GM23338 (cell line): ENCODE measurements around the gene IDH1. TPM values are rescaled to one million over a fixed set of nuclear protein-coding genes. Genes with fewer than 3 reads are reported as not detected.

Experiments used
- ATAC-seq: fragments of 200-7000 bp; cut with Tn5 transposase; 3 replicates; pipeline ENCODE4 v1.9.1; 2020
- DNase-seq: peaks from one replicate; pipeline ENCODE4 v3.0.0-alpha.2; 2015; ENCODE audit warnings: low spot score
- H2AFZ ChIP-seq: fragments of 200-600 bp; sonication (generic); 2 replicates; pipeline ENCODE4 v1.8.0; 2016; ENCODE audit warnings: antibody characterized with exemption, mild to moderate bottlenecking, moderate library complexity
- H3F3A ChIP-seq: fragments of 200-600 bp; sonication (generic); replicated peaks from 2 replicates; pipeline ENCODE4 v1.8.0; 2017; ENCODE audit warnings: antibody characterized with exemption, mixed run types, low read depth
- H3K27ac ChIP-seq: fragments of 200-600 bp; sonication (generic); 2 replicates; pipeline ENCODE4 v1.6.1; 2016; ENCODE audit warnings: low read depth
- H3K27me3 ChIP-seq: fragments of 200-600 bp; sonication (generic); 2 replicates; pipeline ENCODE4 v1.8.0; 2016; ENCODE audit warnings: mild to moderate bottlenecking, mixed run types, moderate library complexity; ENCODE audit not compliant: insufficient read depth
- H3K36me3 ChIP-seq: fragments of 200-600 bp; sonication (generic); 2 replicates; pipeline ENCODE4 v1.8.0; 2016; ENCODE audit warnings: mild to moderate bottlenecking; ENCODE audit not compliant: insufficient read depth
- H3K4me1 ChIP-seq: fragments of 200-600 bp; sonication (generic); 2 replicates; pipeline ENCODE4 v1.8.0; 2016; ENCODE audit warnings: mild to moderate bottlenecking, moderate library complexity; ENCODE audit not compliant: insufficient read depth
- H3K4me2 ChIP-seq: fragments of 200-600 bp; sonication (generic); 2 replicates; pipeline ENCODE4 v1.7.1; 2017; ENCODE audit warnings: mixed run types
- H3K4me3 ChIP-seq: fragments of 200-600 bp; sonication (generic); 2 replicates; pipeline ENCODE4 v1.6.1; 2016; ENCODE audit warnings: mixed run types
- H3K79me2 ChIP-seq: fragments of 200-600 bp; sonication (generic); replicated peaks from 2 replicates; pipeline ENCODE4 v1.8.0; 2017; ENCODE audit warnings: mild to moderate bottlenecking; ENCODE audit not compliant: insufficient read depth
- H3K9me2 ChIP-seq: fragments of 200-600 bp; sonication (generic); 2 replicates; pipeline ENCODE4 v1.8.0; 2017; ENCODE audit not compliant: insufficient read depth
- H4K20me1 ChIP-seq: fragments of 200-600 bp; sonication (generic); replicated peaks from 2 replicates; pipeline ENCODE4 v1.8.0; 2017; ENCODE audit warnings: mild to moderate bottlenecking; ENCODE audit not compliant: insufficient read depth
- H3K27ac Mint-ChIP-seq: 2 replicates; pipeline ENCODE4 v1.8.0; 2020; ENCODE audit warnings: inconsistent platforms, mild to moderate bottlenecking, moderate library complexity, mixed read lengths
- H3K27me3 Mint-ChIP-seq: 3 replicates; pipeline ENCODE4 v1.8.0; 2022; ENCODE audit warnings: low read depth, mild to moderate bottlenecking, moderate library complexity, mixed read lengths, inconsistent platforms; ENCODE audit not compliant: insufficient read depth, poor library complexity
- H3K36me3 Mint-ChIP-seq: 3 replicates; pipeline ENCODE4 v1.8.0; 2021; ENCODE audit warnings: low read depth, mild to moderate bottlenecking, inconsistent platforms, moderate library complexity, mixed read lengths
- H3K4me1 Mint-ChIP-seq: 3 replicates; pipeline ENCODE4 v1.8.0; 2020; ENCODE audit warnings: mild to moderate bottlenecking, inconsistent platforms, mixed read lengths
- H3K4me3 Mint-ChIP-seq: 3 replicates; pipeline ENCODE4 v1.8.0; 2021; ENCODE audit warnings: moderate library complexity, mild to moderate bottlenecking, inconsistent platforms, mixed read lengths
- H3K9me3 Mint-ChIP-seq: 3 replicates; pipeline ENCODE4 v1.8.0; 2020; ENCODE audit warnings: moderate library complexity, mild to moderate bottlenecking, inconsistent platforms, mixed read lengths
- CREB1 ChIP-seq: fragments of 250-450 bp; sonication (Bioruptor Pico); IDR thresholded peaks from 2 replicates; pipeline ENCODE4 v1.5.0; 2020; ENCODE audit warnings: low read depth, mild to moderate bottlenecking, moderate library complexity
- CTCF ChIP-seq, 2 experiments: fragments of 200-600 bp in 1 of 2; sonication (generic) in 1 of 2; conservative IDR thresholded peaks; 2 replicates each; pipeline versions ENCODE4 v1.5.1 to v1.6.1; 2016 to 2017; ENCODE audit warnings: antibody characterized with exemption in 2 of 2, low read depth in 2 of 2, mild to moderate bottlenecking in 2 of 2, moderate library complexity in 1 of 2
- EZH2 ChIP-seq: fragments of 200-600 bp; sonication (generic); IDR thresholded peaks from one replicate; pipeline ENCODE4 v1.8.0; 2017; ENCODE audit warnings: antibody characterized with exemption, mild to moderate bottlenecking, low read depth; ENCODE audit not compliant: unreplicated experiment
- EZH2phosphoT487 ChIP-seq: fragments of 200-600 bp; sonication (generic); IDR thresholded peaks from one replicate; pipeline ENCODE4 v1.8.1; 2018; ENCODE audit warnings: antibody characterized with exemption; ENCODE audit not compliant: unreplicated experiment
- JUNB ChIP-seq: IDR thresholded peaks from one replicate; pipeline ENCODE4 v1.6.1; 2016; ENCODE audit warnings: antibody characterized with exemption; ENCODE audit not compliant: unreplicated experiment
- POLR2AphosphoS5 ChIP-seq: IDR thresholded peaks from 2 replicates; pipeline ENCODE4 v1.6.1; 2016; ENCODE audit warnings: antibody characterized with exemption, low read depth
- STAT1 ChIP-seq: IDR thresholded peaks from one replicate; pipeline ENCODE4 v1.6.1; 2016; ENCODE audit warnings: antibody characterized with exemption; ENCODE audit not compliant: unreplicated experiment
- ZNF114 ChIP-seq: fragments of 250-450 bp; sonication (Bioruptor Pico); IDR thresholded peaks from 2 replicates; pipeline ENCODE4 v1.5.0; 2020; ENCODE audit warnings: mild to moderate bottlenecking, moderate library complexity
- polyA plus RNA-seq: library from polyadenylated mRNA; unstranded; fragments of >200 nt; fragmentation: Nextera tagmentation; extraction: Ambion mirVana; gene quantifications from 2 replicates; pipeline ENCODE4 v1.2.1, GENCODE V29; 2016
- total RNA-seq: library from RNA; depleted of rRNA; stranded (reverse); fragments of >200 nt; shearing (Covaris generic); gene quantifications from 2 replicates; pipeline ENCODE4 v1.2.3, GENCODE V29; 2014
- TF ChIP-seq, protein P1 (sequence below): IDR thresholded peaks from 2 replicates; pipeline ENCODE4 v1.6.1; 2016; ENCODE audit warnings: antibody characterized with exemption
- TF ChIP-seq, protein P2 (sequence below): fragments of 250-450 bp; sonication (Bioruptor Pico); IDR thresholded peaks from 2 replicates; pipeline ENCODE4 v1.5.0; 2020; ENCODE audit warnings: mild to moderate bottlenecking, moderate library complexity

Gene IDH1
- total and polyA plus RNA-seq, 2 experiments from 2014 or later: 315 to 536 TPM

GRCh38 chr2:208297961-208298360, 43.1 kb upstream of the IDH1 start:
- Histone ChIP-seq H3K9me2 (no peaks in the 10 kb centered on the region), H3K4me3 (no peak overlapping the region), H3K27me3 (no peaks in the 10 kb centered on the region), H3K4me1 (no peaks in the 10 kb centered on the region), H3K27ac (no peak overlapping the region), H3F3A (no peaks in the 10 kb centered on the region), H3K4me2 (no peak overlapping the region), H3K79me2 (peaks cover 18% of the 10 kb centered on the region), H3K36me3 (peaks cover 46% of the 10 kb centered on the region), H2AFZ (no peak overlapping the region), H4K20me1 (peaks cover 8% of the 10 kb centered on the region; the same call in 1 of the 2 replicates)
- H3K4me1 Mint-ChIP-seq: no peaks in the 10 kb centered on the region
- TF ChIP-seq, protein P1, sequence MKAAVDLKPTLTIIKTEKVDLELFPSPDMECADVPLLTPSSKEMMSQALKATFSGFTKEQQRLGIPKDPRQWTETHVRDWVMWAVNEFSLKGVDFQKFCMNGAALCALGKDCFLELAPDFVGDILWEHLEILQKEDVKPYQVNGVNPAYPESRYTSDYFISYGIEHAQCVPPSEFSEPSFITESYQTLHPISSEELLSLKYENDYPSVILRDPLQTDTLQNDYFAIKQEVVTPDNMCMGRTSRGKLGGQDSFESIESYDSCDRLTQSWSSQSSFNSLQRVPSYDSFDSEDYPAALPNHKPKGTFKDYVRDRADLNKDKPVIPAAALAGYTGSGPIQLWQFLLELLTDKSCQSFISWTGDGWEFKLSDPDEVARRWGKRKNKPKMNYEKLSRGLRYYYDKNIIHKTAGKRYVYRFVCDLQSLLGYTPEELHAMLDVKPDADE: no peak
- TF ChIP-seq EZH2phosphoT487: no peak
- no peak for TF ChIP-seq JUNB
- TF ChIP-seq, protein P2, sequence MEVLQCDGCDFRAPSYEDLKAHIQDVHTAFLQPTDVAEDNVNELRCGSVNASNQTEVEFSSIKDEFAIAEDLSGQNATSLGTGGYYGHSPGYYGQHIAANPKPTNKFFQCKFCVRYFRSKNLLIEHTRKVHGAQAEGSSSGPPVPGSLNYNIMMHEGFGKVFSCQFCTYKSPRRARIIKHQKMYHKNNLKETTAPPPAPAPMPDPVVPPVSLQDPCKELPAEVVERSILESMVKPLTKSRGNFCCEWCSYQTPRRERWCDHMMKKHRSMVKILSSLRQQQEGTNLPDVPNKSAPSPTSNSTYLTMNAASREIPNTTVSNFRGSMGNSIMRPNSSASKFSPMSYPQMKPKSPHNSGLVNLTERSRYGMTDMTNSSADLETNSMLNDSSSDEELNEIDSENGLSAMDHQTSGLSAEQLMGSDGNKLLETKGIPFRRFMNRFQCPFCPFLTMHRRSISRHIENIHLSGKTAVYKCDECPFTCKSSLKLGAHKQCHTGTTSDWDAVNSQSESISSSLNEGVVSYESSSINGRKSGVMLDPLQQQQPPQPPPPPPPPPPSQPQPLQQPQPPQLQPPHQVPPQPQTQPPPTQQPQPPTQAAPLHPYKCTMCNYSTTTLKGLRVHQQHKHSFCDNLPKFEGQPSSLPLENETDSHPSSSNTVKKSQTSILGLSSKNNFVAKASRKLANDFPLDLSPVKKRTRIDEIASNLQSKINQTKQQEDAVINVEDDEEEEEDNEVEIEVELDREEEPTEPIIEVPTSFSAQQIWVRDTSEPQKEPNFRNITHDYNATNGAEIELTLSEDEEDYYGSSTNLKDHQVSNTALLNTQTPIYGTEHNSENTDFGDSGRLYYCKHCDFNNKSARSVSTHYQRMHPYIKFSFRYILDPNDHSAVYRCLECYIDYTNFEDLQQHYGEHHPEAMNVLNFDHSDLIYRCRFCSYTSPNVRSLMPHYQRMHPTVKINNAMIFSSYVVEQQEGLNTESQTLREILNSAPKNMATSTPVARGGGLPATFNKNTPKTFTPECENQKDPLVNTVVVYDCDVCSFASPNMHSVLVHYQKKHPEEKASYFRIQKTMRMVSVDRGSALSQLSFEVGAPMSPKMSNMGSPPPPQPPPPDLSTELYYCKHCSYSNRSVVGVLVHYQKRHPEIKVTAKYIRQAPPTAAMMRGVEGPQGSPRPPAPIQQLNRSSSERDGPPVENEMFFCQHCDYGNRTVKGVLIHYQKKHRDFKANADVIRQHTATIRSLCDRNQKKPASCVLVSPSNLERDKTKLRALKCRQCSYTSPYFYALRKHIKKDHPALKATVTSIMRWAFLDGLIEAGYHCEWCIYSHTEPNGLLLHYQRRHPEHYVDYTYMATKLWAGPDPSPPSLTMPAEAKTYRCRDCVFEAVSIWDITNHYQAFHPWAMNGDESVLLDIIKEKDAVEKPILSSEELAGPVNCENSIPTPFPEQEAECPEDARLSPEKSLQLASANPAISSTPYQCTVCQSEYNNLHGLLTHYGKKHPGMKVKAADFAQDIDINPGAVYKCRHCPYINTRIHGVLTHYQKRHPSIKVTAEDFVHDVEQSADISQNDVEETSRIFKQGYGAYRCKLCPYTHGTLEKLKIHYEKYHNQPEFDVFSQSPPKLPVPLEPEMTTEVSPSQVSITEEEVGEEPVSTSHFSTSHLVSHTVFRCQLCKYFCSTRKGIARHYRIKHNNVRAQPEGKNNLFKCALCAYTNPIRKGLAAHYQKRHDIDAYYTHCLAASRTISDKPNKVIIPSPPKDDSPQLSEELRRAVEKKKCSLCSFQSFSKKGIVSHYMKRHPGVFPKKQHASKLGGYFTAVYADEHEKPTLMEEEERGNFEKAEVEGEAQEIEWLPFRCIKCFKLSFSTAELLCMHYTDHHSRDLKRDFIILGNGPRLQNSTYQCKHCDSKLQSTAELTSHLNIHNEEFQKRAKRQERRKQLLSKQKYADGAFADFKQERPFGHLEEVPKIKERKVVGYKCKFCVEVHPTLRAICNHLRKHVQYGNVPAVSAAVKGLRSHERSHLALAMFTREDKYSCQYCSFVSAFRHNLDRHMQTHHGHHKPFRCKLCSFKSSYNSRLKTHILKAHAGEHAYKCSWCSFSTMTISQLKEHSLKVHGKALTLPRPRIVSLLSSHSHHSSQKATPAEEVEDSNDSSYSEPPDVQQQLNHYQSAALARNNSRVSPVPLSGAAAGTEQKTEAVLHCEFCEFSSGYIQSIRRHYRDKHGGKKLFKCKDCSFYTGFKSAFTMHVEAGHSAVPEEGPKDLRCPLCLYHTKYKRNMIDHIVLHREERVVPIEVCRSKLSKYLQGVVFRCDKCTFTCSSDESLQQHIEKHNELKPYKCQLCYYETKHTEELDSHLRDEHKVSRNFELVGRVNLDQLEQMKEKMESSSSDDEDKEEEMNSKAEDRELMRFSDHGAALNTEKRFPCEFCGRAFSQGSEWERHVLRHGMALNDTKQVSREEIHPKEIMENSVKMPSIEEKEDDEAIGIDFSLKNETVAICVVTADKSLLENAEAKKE (CRISPR knock-in tag): no peak
- TF ChIP-seq CTCF (conservative IDR thresholded peaks at IDR 0.05; ENCODE audit: low read depth in 2 of 2): no peak
- TF ChIP-seq STAT1: no peak
- TF ChIP-seq POLR2AphosphoS5: no peak
- TF ChIP-seq CREB1: no peak
- no peak for TF ChIP-seq EZH2
- no peak for TF ChIP-seq ZNF114 (CRISPR knock-in tag)
- DNase-seq (no peak), ATAC-seq (no peak)
- H3K4me3 Mint-ChIP-seq: no peak overlapping the region
- H3K27ac Mint-ChIP-seq: no peak overlapping the region
- peaks cover 39% of the 10 kb centered on the region for H3K36me3 Mint-ChIP-seq
- H3K27me3 Mint-ChIP-seq: no peaks in the 10 kb centered on the region
- no peaks in the 10 kb centered on the region for H3K9me3 Mint-ChIP-seq
